Neural progenitor cell (in vitro differentiated cells): ENCODE data around the gene HLA-E. TPM values are rescaled to one million over a fixed set of nuclear protein-coding genes. Genes with fewer than 3 reads are reported as not detected.

ENCODE experiments used
- DNase-seq: peaks from one replicate; pipeline ENCODE4 v3.0.0-alpha.2; 2016; ENCODE audit warnings: low spot score
- H2AFZ ChIP-seq: fragments of 200-600 bp; sonication (generic); replicated peaks from 2 replicates; pipeline ENCODE4 v1.6.1; 2016; ENCODE audit warnings: antibody characterized with exemption
- H3F3A ChIP-seq: fragments of 200-600 bp; sonication (generic); 2 replicates; pipeline ENCODE4 v1.6.1; 2016; ENCODE audit warnings: antibody characterized with exemption, low read depth
- H3K27ac ChIP-seq: fragments of 200-600 bp; sonication (generic); 2 replicates; pipeline ENCODE4 v1.5.1; 2016; ENCODE audit warnings: mild to moderate bottlenecking
- H3K27me3 ChIP-seq: fragments of 200-600 bp; sonication (generic); 2 replicates; pipeline ENCODE4 v1.6.1; 2016; ENCODE audit warnings: mild to moderate bottlenecking, moderate library complexity
- H3K36me3 ChIP-seq: fragments of 200-600 bp; sonication (generic); 2 replicates; pipeline ENCODE4 v1.5.1; 2016
- H3K4me1 ChIP-seq: fragments of 200-600 bp; sonication (generic); 2 replicates; pipeline ENCODE4 v1.6.1; 2016; ENCODE audit warnings: mixed run types
- H3K4me2 ChIP-seq: fragments of 200-600 bp; sonication (generic); 2 replicates; pipeline ENCODE4 v1.6.1; 2016
- H3K4me3 ChIP-seq: fragments of 200-600 bp; sonication (generic); 2 replicates; pipeline ENCODE4 v1.5.1; 2016
- H3K79me2 ChIP-seq: fragments of 200-600 bp; sonication (generic); 2 replicates; pipeline ENCODE4 v1.6.1; 2016; ENCODE audit warnings: low read depth
- H3K9ac ChIP-seq: fragments of 200-600 bp; sonication (generic); 2 replicates; pipeline ENCODE4 v1.6.1; 2016
- H3K9me3 ChIP-seq: fragments of 200-600 bp; sonication (generic); 2 replicates; pipeline ENCODE4 v1.5.1; 2016; ENCODE audit warnings: low read depth
- H4K20me1 ChIP-seq: fragments of 200-600 bp; sonication (generic); 2 replicates; pipeline ENCODE4 v1.6.1; 2016; ENCODE audit warnings: low read depth
- H3K27ac Mint-ChIP-seq: 3 replicates; pipeline ENCODE4 v1.8.0; 2021; ENCODE audit warnings: mixed read lengths
- H3K27me3 Mint-ChIP-seq: 2 replicates; pipeline ENCODE4 v1.8.0; 2022; ENCODE audit warnings: low read depth, mild to moderate bottlenecking, inconsistent platforms, moderate library complexity, mixed read lengths; ENCODE audit not compliant: insufficient read depth
- H3K36me3 Mint-ChIP-seq: 3 replicates; pipeline ENCODE4 v1.8.0; 2021; ENCODE audit warnings: mixed read lengths
- H3K4me1 Mint-ChIP-seq: 3 replicates; pipeline ENCODE4 v1.8.0; 2021; ENCODE audit warnings: mixed read lengths
- H3K4me3 Mint-ChIP-seq: 3 replicates; pipeline ENCODE4 v1.8.0; 2021; ENCODE audit warnings: mild to moderate bottlenecking, moderate library complexity, mixed read lengths
- H3K9me3 Mint-ChIP-seq: 3 replicates; pipeline ENCODE4 v1.8.0; 2020; ENCODE audit warnings: mixed read lengths
- EZH2 ChIP-seq: fragments of 200-600 bp; sonication (generic); IDR thresholded peaks from 2 replicates; pipeline ENCODE4 v1.6.1; 2017; ENCODE audit warnings: antibody characterized with exemption, mild to moderate bottlenecking, moderate library complexity
- EZH2phosphoT487 ChIP-seq: fragments of 200-600 bp; sonication (generic); IDR thresholded peaks from 2 replicates; pipeline ENCODE4 v1.6.1; 2017; ENCODE audit warnings: antibody characterized with exemption
- total RNA-seq: library from RNA; depleted of rRNA; stranded (reverse); fragments of >200 nt; gene quantifications from 2 replicates; pipeline ENCODE4 v1.2.3, GENCODE V29; 2015; ENCODE audit warnings: low replicate concordance
- TF ChIP-seq, protein P1 (sequence below): fragments of 200-600 bp; sonication (generic); IDR thresholded peaks from 2 replicates; pipeline ENCODE4 v1.5.1; 2017; ENCODE audit warnings: antibody characterized with exemption, mild to moderate bottlenecking

Gene HLA-E
- total RNA-seq, 1 donor from 2014 or later: 24.8 TPM

DNA sequence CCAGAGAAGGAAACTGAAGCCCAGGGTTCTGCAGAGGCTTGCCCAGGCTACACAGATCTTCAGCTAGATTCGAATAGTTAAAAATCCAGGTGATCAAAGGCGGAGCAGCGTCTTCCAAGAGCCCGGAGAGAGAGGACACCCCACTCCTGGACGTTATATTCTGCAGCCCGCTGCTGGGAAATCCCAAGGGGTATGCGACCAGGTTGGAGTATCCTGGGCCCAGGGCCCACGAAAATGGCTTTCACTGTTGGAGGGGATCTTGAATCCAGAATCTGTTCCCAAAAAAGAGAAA lies 44.9 kb upstream of the HLA-E start:
- H3K27me3 ChIP-seq: peaks cover 91% of the 10 kb centered on the region

DNA sequence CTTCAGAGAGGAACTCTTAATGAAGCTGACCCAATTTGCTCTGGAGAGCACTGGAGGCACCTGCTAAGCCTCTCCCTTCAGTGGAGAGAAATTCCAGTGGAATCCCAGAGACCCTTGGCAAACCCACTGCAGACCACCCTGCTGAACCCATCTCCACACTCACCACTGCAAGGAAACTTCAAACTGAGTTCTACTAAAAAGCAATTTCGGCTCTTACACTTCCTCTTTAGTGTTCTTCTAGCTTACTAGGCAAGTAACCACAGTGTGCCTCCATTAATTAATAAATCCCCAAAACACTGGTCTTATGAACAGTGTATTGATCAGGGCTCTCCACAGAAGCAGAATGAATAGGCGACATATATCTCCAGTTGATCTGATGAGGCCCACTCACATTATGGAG lies 43.0 kb upstream of the HLA-E start:
- Histone ChIP-seq H4K20me1 (no peaks in the 10 kb centered on the region), H3K9ac (no peak overlapping the region), H3K4me1 (no peaks in the 10 kb centered on the region), H3K4me3 (no peak overlapping the region), H3K79me2 (no peaks in the 10 kb centered on the region), H3K36me3 (no peaks in the 10 kb centered on the region), H3K4me2 (no peak overlapping the region), H3F3A (no peaks in the 10 kb centered on the region), H3K9me3 (no peaks in the 10 kb centered on the region), H2AFZ (no peak overlapping the region), H3K27ac (no peak overlapping the region), H3K27me3 (peaks cover 91% of the 10 kb centered on the region)
- DNase-seq: no peak
- no peak overlapping the region for H3K27ac Mint-ChIP-seq
- no peak overlapping the region for H3K4me3 Mint-ChIP-seq
- TF ChIP-seq EZH2phosphoT487: no peak
- TF ChIP-seq, protein P1, sequence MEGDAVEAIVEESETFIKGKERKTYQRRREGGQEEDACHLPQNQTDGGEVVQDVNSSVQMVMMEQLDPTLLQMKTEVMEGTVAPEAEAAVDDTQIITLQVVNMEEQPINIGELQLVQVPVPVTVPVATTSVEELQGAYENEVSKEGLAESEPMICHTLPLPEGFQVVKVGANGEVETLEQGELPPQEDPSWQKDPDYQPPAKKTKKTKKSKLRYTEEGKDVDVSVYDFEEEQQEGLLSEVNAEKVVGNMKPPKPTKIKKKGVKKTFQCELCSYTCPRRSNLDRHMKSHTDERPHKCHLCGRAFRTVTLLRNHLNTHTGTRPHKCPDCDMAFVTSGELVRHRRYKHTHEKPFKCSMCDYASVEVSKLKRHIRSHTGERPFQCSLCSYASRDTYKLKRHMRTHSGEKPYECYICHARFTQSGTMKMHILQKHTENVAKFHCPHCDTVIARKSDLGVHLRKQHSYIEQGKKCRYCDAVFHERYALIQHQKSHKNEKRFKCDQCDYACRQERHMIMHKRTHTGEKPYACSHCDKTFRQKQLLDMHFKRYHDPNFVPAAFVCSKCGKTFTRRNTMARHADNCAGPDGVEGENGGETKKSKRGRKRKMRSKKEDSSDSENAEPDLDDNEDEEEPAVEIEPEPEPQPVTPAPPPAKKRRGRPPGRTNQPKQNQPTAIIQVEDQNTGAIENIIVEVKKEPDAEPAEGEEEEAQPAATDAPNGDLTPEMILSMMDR: no peak
- no peak for TF ChIP-seq EZH2
- H3K36me3 Mint-ChIP-seq: no peaks in the 10 kb centered on the region
- peaks cover 38% of the 10 kb centered on the region for H3K27me3 Mint-ChIP-seq
- no peaks in the 10 kb centered on the region for H3K9me3 Mint-ChIP-seq
- no peaks in the 10 kb centered on the region for H3K4me1 Mint-ChIP-seq

More for the DNA sequence above, 44.9 kb upstream of the HLA-E start:
- Mint-ChIP-seq H3K4me1 (no peaks in the 10 kb centered on the region), H3K36me3 (no peaks in the 10 kb centered on the region), H3K4me3 (no peak overlapping the region), H3K9me3 (no peaks in the 10 kb centered on the region), H3K27me3 (peaks cover 37% of the 10 kb centered on the region), H3K27ac (no peak overlapping the region)
- TF ChIP-seq EZH2phosphoT487: no peak
- TF ChIP-seq, protein P1: no peak
- no peak for TF ChIP-seq EZH2
- no peaks in the 10 kb centered on the region for H3K79me2 ChIP-seq
- no peaks in the 10 kb centered on the region for H4K20me1 ChIP-seq
- no peak overlapping the region for H3K27ac ChIP-seq
- H3K4me3 ChIP-seq: no peak overlapping the region
- H3K9me3 ChIP-seq: no peaks in the 10 kb centered on the region
- H3K36me3 ChIP-seq: no peaks in the 10 kb centered on the region
- H3K9ac ChIP-seq: no peak overlapping the region
- no peaks in the 10 kb centered on the region for H3F3A ChIP-seq
- H2AFZ ChIP-seq: peak overlapping the region; percentile 52
- no peaks in the 10 kb centered on the region for H3K4me1 ChIP-seq
- no peak for DNase-seq
- no peak overlapping the region for H3K4me2 ChIP-seq

DNA sequence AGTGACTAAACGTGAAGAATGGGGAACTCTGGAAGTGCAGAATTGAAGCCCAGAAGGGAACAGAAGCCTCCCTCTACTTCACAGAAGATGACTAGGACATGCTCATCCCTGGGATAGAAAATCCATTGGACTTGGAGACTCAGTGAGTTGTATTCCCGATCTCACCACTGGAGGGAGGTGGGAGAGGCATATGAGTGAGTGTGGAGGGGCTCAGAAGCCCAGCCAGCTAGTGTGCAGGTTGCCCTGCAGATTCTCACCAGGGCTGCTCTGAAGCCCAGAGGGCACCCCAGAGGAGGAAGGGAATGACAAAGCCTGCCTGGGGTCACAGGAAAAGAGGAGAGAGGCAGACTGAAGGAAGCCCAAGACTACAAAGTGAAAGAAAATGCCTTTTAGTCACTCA lies 42.1 kb upstream of the HLA-E start:
- H3K27me3 ChIP-seq: peaks cover 91% of the 10 kb centered on the region
- peak; percentile 76 for DNase-seq
- peaks cover 44% of the 10 kb centered on the region for H3K27me3 Mint-ChIP-seq

More for the DNA sequence above, 42.1 kb upstream of the HLA-E start:
- Histone ChIP-seq H3K9me3 (no peaks in the 10 kb centered on the region), H3K4me2 (no peak overlapping the region), H3K4me3 (no peak overlapping the region), H3K36me3 (no peaks in the 10 kb centered on the region), H3F3A (no peaks in the 10 kb centered on the region), H3K79me2 (no peaks in the 10 kb centered on the region), H3K27ac (no peak overlapping the region), H3K4me1 (no peaks in the 10 kb centered on the region), H4K20me1 (no peaks in the 10 kb centered on the region), H3K9ac (no peak overlapping the region), H2AFZ (no peak overlapping the region)
- Mint-ChIP-seq H3K9me3 (no peaks in the 10 kb centered on the region), H3K4me3 (no peak overlapping the region), H3K4me1 (no peaks in the 10 kb centered on the region), H3K27ac (no peak overlapping the region), H3K36me3 (no peaks in the 10 kb centered on the region)
- no peak for TF ChIP-seq EZH2phosphoT487
- TF ChIP-seq, protein P1: peak; percentile 51
